IMR-90 (cell line): ENCODE data around the gene VCL. TPM values are rescaled to one million over a fixed set of nuclear protein-coding genes. Genes with fewer than 3 reads are reported as not detected.

Experiments
- ATAC-seq: fragments of 200-7000 bp; cut with Tn5 transposase; 2 replicates; pipeline ENCODE4 v1.9.1; 2020; ENCODE audit warnings: low read depth, mild to moderate bottlenecking, moderate library complexity
- BruUV-seq: library from RNA; stranded (reverse); fragments of 400-500 nt; replicated peaks from 2 replicates; lab custom pipeline; 2021; lab: Mats Ljungman, UMichigan
- CTCF ChIA-PET: fragments of 300-600 bp; formaldehyde crosslinking; extraction: SDS; loops from one replicate; lab custom pipeline; 2021; ENCODE audit warnings: antibody characterized with exemption; lab: Yijun Ruan, JAX
- POLR2A ChIA-PET: fragments of 300-600 bp; sonication (Branson Sonifier 250); formaldehyde crosslinking; loops from one replicate; lab custom pipeline; 2022; ENCODE audit warnings: antibody characterized with exemption; ENCODE audit not compliant: unreplicated experiment; lab: Charles Lee
- DNase-seq: peaks from one replicate; pipeline ENCODE4 v3.0.0; 2013
- H2AFZ ChIP-seq: replicated peaks from 2 replicates; pipeline ENCODE3; 2013; ENCODE audit warnings: low read length, mild to moderate bottlenecking; ENCODE audit not compliant: poor library complexity
- H2AK5ac ChIP-seq: 2 replicates; pipeline ENCODE4 v1.6.1; 2013; ENCODE audit warnings: low read depth, low read length, inconsistent platforms
- H2AK9ac ChIP-seq: replicated peaks from 2 replicates; pipeline ENCODE3; 2013; ENCODE audit warnings: mild to moderate bottlenecking, low read depth, low read length, moderate library complexity; ENCODE audit not compliant: poor library complexity
- H2BK120ac ChIP-seq: 2 replicates; pipeline ENCODE4 v1.6.1; 2013; ENCODE audit warnings: low read depth, low read length, inconsistent platforms
- H2BK15ac ChIP-seq: 3 replicates; pipeline ENCODE4 v1.6.1; 2013; ENCODE audit warnings: low read depth, low read length, inconsistent platforms
- H2BK20ac ChIP-seq: 2 replicates; pipeline ENCODE4 v1.6.1; 2013; ENCODE audit warnings: low read depth, mild to moderate bottlenecking, inconsistent platforms, low read length, moderate library complexity
- H2BK5ac ChIP-seq: 2 replicates; pipeline ENCODE4 v1.6.1; 2013; ENCODE audit warnings: mild to moderate bottlenecking, low read depth, low read length, inconsistent platforms; ENCODE audit not compliant: poor library complexity, severe bottlenecking
- H3K14ac ChIP-seq: replicated peaks from 2 replicates; pipeline ENCODE4 v1.6.1; 2013; ENCODE audit warnings: low read depth, low read length, inconsistent platforms
- H3K18ac ChIP-seq: 2 replicates; pipeline ENCODE4 v1.6.1; 2013; ENCODE audit warnings: low read depth, low read length, control low read depth
- H3K23ac ChIP-seq: 2 replicates; pipeline ENCODE4 v1.6.1; 2013; ENCODE audit warnings: low read depth, low read length, inconsistent platforms
- H3K27ac ChIP-seq: 2 replicates; pipeline ENCODE4 v1.5.1; 2013; ENCODE audit warnings: mild to moderate bottlenecking, control low read depth, low read length; ENCODE audit not compliant: insufficient read depth
- H3K27me3 ChIP-seq: 2 replicates; pipeline ENCODE4 v1.6.1; 2013; ENCODE audit warnings: low read length; ENCODE audit not compliant: control insufficient read depth, insufficient read depth
- H3K36me3 ChIP-seq: 2 replicates; pipeline ENCODE4 v1.6.1; 2013; ENCODE audit warnings: low read length, mixed read lengths; ENCODE audit not compliant: control insufficient read depth, insufficient read depth
- H3K4ac ChIP-seq: 2 replicates; pipeline ENCODE4 v1.6.1; 2013; ENCODE audit warnings: low read depth, low read length, inconsistent platforms
- H3K4me1 ChIP-seq: 2 replicates; pipeline ENCODE4 v1.6.1; 2013; ENCODE audit warnings: low read length, mixed read lengths; ENCODE audit not compliant: control insufficient read depth, insufficient read depth
- H3K4me2 ChIP-seq: 2 replicates; pipeline ENCODE4 v1.6.1; 2013; ENCODE audit warnings: low read depth, mild to moderate bottlenecking, control low read depth, low read length, moderate library complexity
- H3K4me3 ChIP-seq: 2 replicates; pipeline ENCODE4 v1.5.1; 2013; ENCODE audit warnings: low read depth, mild to moderate bottlenecking, control low read depth, low read length, moderate library complexity; ENCODE audit not compliant: insufficient read depth
- H3K56ac ChIP-seq: 2 replicates; pipeline ENCODE4 v1.6.1; 2013; ENCODE audit warnings: low read length, inconsistent platforms; ENCODE audit not compliant: insufficient read depth; ENCODE audit errors: extremely low read depth
- H3K79me1 ChIP-seq, 2 experiments: 2 replicates each; pipeline ENCODE4 v1.6.1; 2013; ENCODE audit warnings: low read length in 2 of 2, inconsistent platforms in 1 of 2, low read depth in 1 of 2
- H3K9ac ChIP-seq: 2 replicates; pipeline ENCODE4 v1.6.1; 2013; ENCODE audit warnings: low read depth, low read length, control low read depth
- H3K9me1 ChIP-seq: 2 replicates; pipeline ENCODE4 v1.6.1; 2013; ENCODE audit warnings: low read length, inconsistent platforms; ENCODE audit not compliant: insufficient read depth
- H3K9me3 ChIP-seq: 2 replicates; pipeline ENCODE4 v1.6.1; 2013; ENCODE audit warnings: low read length; ENCODE audit not compliant: control insufficient read depth, insufficient read depth
- H4K20me1 ChIP-seq: 2 replicates; pipeline ENCODE4 v1.6.1; 2013; ENCODE audit warnings: low read length, inconsistent platforms; ENCODE audit not compliant: insufficient read depth
- H4K5ac ChIP-seq: 2 replicates; pipeline ENCODE4 v1.6.1; 2013; ENCODE audit warnings: mild to moderate bottlenecking, low read depth, low read length, control low read depth
- H4K8ac ChIP-seq, 2 experiments: 2 replicates each; pipeline ENCODE4 v1.6.1; 2013; ENCODE audit warnings: low read depth in 2 of 2, low read length in 2 of 2, control low read depth in 1 of 2, inconsistent platforms in 1 of 2
- H4K91ac ChIP-seq: 2 replicates; pipeline ENCODE4 v1.6.1; 2013; ENCODE audit warnings: low read depth, low read length, inconsistent platforms; ENCODE audit not compliant: insufficient read depth
- BHLHE40 ChIP-seq: fragments of 150-350 bp; IDR thresholded peaks from 2 replicates; pipeline ENCODE4 v1.6.1; 2016; ENCODE audit warnings: mild to moderate bottlenecking, low read depth, low read length
- CEBPB ChIP-seq: IDR thresholded peaks from 2 replicates; pipeline ENCODE4 v1.6.1; 2012; ENCODE audit warnings: low read depth, low read length, improper control_type of control experiment
- CHD1 ChIP-seq: IDR thresholded peaks from 2 replicates; pipeline ENCODE4 v1.6.1; 2012; ENCODE audit warnings: low read depth, low read length, improper control_type of control experiment
- CTCF ChIP-seq: conservative IDR thresholded peaks from 2 replicates; pipeline ENCODE4 v1.5.1; 2012; ENCODE audit warnings: mild to moderate bottlenecking, low read depth, low read length, improper control_type of control experiment
- ELK1 ChIP-seq: fragments of 150-350 bp; IDR thresholded peaks from 2 replicates; pipeline ENCODE4 v1.6.1; 2016; ENCODE audit warnings: low read depth, mild to moderate bottlenecking, low read length, moderate library complexity, borderline replicate concordance
- FOS ChIP-seq: fragments of 150-350 bp; IDR thresholded peaks from 2 replicates; pipeline ENCODE4 v1.6.1; 2016; ENCODE audit warnings: low read depth, low read length
- MAFK ChIP-seq: IDR thresholded peaks from 2 replicates; pipeline ENCODE4 v1.6.1; 2012; ENCODE audit warnings: low read depth, low read length, improper control_type of control experiment
- MAZ ChIP-seq: IDR thresholded peaks from 2 replicates; pipeline ENCODE4 v1.6.1; 2012; ENCODE audit warnings: low read depth, mild to moderate bottlenecking, low read length, improper control_type of control experiment, moderate library complexity, borderline replicate concordance
- NFE2L2 ChIP-seq: fragments of 150-350 bp; IDR thresholded peaks from 2 replicates; pipeline ENCODE4 v1.6.1; 2016; ENCODE audit warnings: low read depth, mild to moderate bottlenecking, low read length
- POLR2A ChIP-seq: IDR thresholded peaks from 2 replicates; pipeline ENCODE4 v1.6.1; 2012; ENCODE audit warnings: mild to moderate bottlenecking, low read depth, low read length
- RAD21 ChIP-seq: IDR thresholded peaks from 2 replicates; pipeline ENCODE4 v1.6.1; 2012; ENCODE audit warnings: low read length, improper control_type of control experiment
- RCOR1 ChIP-seq: IDR thresholded peaks from 2 replicates; pipeline ENCODE4 v1.6.1; 2012; ENCODE audit warnings: mild to moderate bottlenecking, low read length, improper control_type of control experiment; ENCODE audit not compliant: insufficient replicate concordance
- RFX5 ChIP-seq: IDR thresholded peaks from 2 replicates; pipeline ENCODE4 v1.8.0; 2012; ENCODE audit warnings: low read depth, mild to moderate bottlenecking, low read length, moderate library complexity
- SMC3 ChIP-seq: fragments of 150-350 bp; IDR thresholded peaks from 2 replicates; pipeline ENCODE4 v1.6.1; 2016; ENCODE audit warnings: low read depth, mild to moderate bottlenecking, antibody characterized with exemption, low read length, moderate library complexity
- WGBS, 2 experiments: methylation state at CpG; one replicate each; pipeline versions ENCODE4 v1.1.5 to v1.1.7; 2013; ENCODE audit warnings: missing lambda C conversion rate in 2 of 2; ENCODE audit not compliant: insufficient read length in 1 of 2; ENCODE audit errors: extremely low coverage in 2 of 2; 5-methylcytosine and 5-hydroxymethylcytosine counted together
- dilution Hi-C: fragments of 300-500 bp; cut with HindIII; formaldehyde crosslinking; loops from one replicate; pipeline ENCODE4 v1.14.3; 2018; ENCODE audit warnings: low sequenced_read_pairs; ENCODE audit not compliant: unreplicated experiment
- in situ Hi-C: fragments of 300-500 bp; cut with MboI; formaldehyde crosslinking; loops from 3 replicates; pipeline ENCODE4 v1.14.3; 2019; ENCODE audit warnings: low sequenced_read_pairs, inconsistent platforms, mixed read lengths
- intact Hi-C: fragments of 100-400 bp; cut with micrococcal nuclease; formaldehyde crosslinking; loops from 2 replicates; pipeline ENCODE4 v1.10.0; 2022
- polyA plus RNA-seq, 3 experiments: library from polyadenylated mRNA; depleted of rRNA; stranded (reverse); fragments of >200 nt; gene quantifications; 2 replicates each; pipeline ENCODE4 v1.2.3, GENCODE V29; 2012; ENCODE audit warnings: low replicate concordance in 1 of 3
- total RNA-seq: library from RNA; depleted of rRNA; stranded (reverse); fragments of >200 nt; gene quantifications from 2 replicates; pipeline ENCODE4 v1.2.3, GENCODE V29; 2012
- TF ChIP-seq, protein P1 (sequence below): fragments of 150-350 bp; IDR thresholded peaks from 2 replicates; pipeline ENCODE4 v1.6.1; 2017; ENCODE audit warnings: mild to moderate bottlenecking, antibody characterized with exemption, low read length, low read depth

VCL gene
- total and polyA plus RNA-seq, 2 of the 4 experiments (the other 2 are of a cell fraction), result 227 to 283 TPM

DNA sequence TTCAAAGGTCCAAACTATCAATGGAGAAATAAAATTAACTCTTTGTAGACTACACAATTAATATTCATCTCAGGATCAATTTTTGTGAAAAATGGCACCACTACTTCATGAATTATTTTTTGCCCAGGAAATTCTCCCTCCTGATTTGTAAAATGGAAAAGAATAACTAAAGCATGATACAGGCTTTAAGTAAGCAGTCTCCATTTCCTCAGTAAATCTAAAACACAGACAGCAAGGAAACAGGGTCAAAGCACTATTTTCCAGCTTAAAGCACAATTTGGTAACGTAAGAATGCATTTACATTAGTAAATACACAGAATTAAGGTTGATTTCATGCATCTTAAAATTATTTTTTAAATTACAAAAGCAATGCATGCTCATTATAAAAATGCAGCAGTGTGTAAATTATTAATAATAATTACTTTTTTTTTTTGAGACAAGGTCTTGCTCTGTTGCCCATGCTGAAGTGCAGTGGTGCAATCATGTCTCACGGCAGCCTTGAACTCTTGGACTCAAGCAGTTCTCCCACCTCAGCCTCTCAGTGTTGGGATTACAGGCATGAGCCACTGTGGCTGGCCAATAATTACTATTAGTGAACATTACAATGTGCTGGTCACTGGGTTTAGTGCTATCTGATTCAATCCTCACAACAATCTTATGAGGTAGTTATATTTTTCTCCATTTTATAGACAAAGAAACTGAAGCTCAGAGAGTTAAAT is 26.1 kb upstream of the VCL start:
- ChIA-PET CTCF (interaction anchor here (0.6 kb wide), 1 partner anchor 49 kb away, joined by 3 read pairs; no protein-coding TSS in a partner anchor), POLR2A (interaction anchor here (0.6 kb wide), 1 partner anchor 27 kb away, joined by 4 read pairs; no protein-coding TSS in a partner anchor)
- Histone ChIP-seq H3K27me3 (no peaks in the 10 kb centered on the region), H3K4me3 (no peak overlapping the region), H3K14ac (no peak overlapping the region), H3K56ac (no peak overlapping the region), H2BK120ac (no peak overlapping the region), H2AK9ac (no peak overlapping the region), H3K9ac (no peak overlapping the region), H3K9me3 (peaks cover 2% of the 10 kb centered on the region; the same call in 1 of the 2 replicates), H3K9me1 (peaks cover 16% of the 10 kb centered on the region), H2AK5ac (0 out of 2 replicates have a peak overlapping the region, but pooled peaks have one; percentile 62), H2BK15ac (no peak overlapping the region), H3K79me1 (peaks cover 0 to 13% of the 10 kb centered on the region in 2 experiments; a peak in 2 of 4 replicates), H4K20me1 (no peaks in the 10 kb centered on the region), H2AFZ (no peak overlapping the region), H3K18ac (no peak overlapping the region), H3K4me1 (peaks cover 14% of the 10 kb centered on the region), H3K36me3 (no peaks in the 10 kb centered on the region), H2BK20ac (no peak overlapping the region), H2BK5ac (no peak overlapping the region), H3K4ac (no peak overlapping the region), H4K8ac (no peak overlapping the region), H3K4me2 (no peak overlapping the region), H4K5ac (no peak overlapping the region), H3K23ac (no peak overlapping the region), H3K27ac (no peak overlapping the region), H4K91ac (no peak overlapping the region)
- ATAC-seq, result no peak
- WGBS, 2 experiments, result no CpG with 5 or more reads among the region's 2 CpGs
- dilution Hi-C loops, result no loop called here
- in situ Hi-C loops, result no loop called here
- no peak for DNase-seq
- intact Hi-C loops, result no loop called here
- BruUV-seq, result no TSS peak
- TF ChIP-seq MAFK, result no peak
- TF ChIP-seq NFE2L2, result no peak
- TF ChIP-seq POLR2A, result no peak
- TF ChIP-seq RCOR1, result no peak
- no peak for TF ChIP-seq CTCF
- TF ChIP-seq MAZ, result no peak
- no peak for TF ChIP-seq SMC3
- no peak for TF ChIP-seq RFX5
- TF ChIP-seq BHLHE40, result no peak
- TF ChIP-seq, protein P1, sequence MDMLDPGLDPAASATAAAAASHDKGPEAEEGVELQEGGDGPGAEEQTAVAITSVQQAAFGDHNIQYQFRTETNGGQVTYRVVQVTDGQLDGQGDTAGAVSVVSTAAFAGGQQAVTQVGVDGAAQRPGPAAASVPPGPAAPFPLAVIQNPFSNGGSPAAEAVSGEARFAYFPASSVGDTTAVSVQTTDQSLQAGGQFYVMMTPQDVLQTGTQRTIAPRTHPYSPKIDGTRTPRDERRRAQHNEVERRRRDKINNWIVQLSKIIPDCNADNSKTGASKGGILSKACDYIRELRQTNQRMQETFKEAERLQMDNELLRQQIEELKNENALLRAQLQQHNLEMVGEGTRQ, result no peak
- no peak for TF ChIP-seq CHD1
- TF ChIP-seq RAD21, result no peak
- no peak for TF ChIP-seq ELK1
- no peak for TF ChIP-seq FOS
- TF ChIP-seq CEBPB, result no peak
